Lower leg skin (tissue), 3 donors: ENCODE measurements around the gene SERPINA10.

ENCODE experiments used
- POLR2A ChIP-seq, 2 donors: fragments of 450-650 bp; IDR thresholded peaks; one replicate each; pipeline ENCODE4 v1.6.1; 2016 to 2017; ENCODE audit warnings: antibody characterized with exemption in 2 of 2, mild to moderate bottlenecking in 1 of 2, moderate library complexity in 1 of 2
- TF ChIP-seq, protein P1 (sequence below), 3 donors: fragments of 450-650 bp; IDR thresholded peaks; one replicate each; pipeline ENCODE4 v1.5.1; 2016; ENCODE audit warnings: antibody characterized with exemption in 3 of 3, mild to moderate bottlenecking in 3 of 3, moderate library complexity in 2 of 3

DNA sequence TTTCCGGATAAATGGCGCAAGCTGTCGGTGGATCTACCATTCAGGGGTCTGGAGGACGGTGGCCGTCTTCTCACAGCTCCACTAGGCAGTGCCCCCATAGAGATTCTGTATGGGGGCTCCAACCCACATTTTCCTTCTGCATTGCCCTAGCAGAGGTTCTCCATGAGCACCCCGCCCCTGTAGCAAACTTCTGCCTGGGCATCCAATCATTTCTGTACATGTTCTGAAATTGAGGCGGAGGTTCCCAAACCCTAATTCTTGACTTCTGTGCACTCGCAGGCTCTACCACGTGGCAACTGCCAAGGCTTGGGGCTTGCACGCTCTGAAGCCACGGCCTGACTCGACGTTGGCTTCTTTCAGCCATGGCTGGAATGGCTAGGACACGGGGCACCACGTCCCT lies 5.1 kb upstream of the SERPINA10 start:
- no peak for TF ChIP-seq POLR2A (IDR thresholded peaks at IDR 0.05)
- TF ChIP-seq, protein P1, sequence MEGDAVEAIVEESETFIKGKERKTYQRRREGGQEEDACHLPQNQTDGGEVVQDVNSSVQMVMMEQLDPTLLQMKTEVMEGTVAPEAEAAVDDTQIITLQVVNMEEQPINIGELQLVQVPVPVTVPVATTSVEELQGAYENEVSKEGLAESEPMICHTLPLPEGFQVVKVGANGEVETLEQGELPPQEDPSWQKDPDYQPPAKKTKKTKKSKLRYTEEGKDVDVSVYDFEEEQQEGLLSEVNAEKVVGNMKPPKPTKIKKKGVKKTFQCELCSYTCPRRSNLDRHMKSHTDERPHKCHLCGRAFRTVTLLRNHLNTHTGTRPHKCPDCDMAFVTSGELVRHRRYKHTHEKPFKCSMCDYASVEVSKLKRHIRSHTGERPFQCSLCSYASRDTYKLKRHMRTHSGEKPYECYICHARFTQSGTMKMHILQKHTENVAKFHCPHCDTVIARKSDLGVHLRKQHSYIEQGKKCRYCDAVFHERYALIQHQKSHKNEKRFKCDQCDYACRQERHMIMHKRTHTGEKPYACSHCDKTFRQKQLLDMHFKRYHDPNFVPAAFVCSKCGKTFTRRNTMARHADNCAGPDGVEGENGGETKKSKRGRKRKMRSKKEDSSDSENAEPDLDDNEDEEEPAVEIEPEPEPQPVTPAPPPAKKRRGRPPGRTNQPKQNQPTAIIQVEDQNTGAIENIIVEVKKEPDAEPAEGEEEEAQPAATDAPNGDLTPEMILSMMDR (IDR thresholded peaks at IDR 0.05) = no peak
